ENCODE data around the gene PIK3R1. TPM values are rescaled to one million over a fixed set of nuclear protein-coding genes. Genes with fewer than 3 reads are reported as not detected.

Gene PIK3R1
- total and polyA plus RNA-seq, 2 experiments from 2014 or later, result 5.9 to 9.8 TPM

- H3K9me2 ChIP-seq (ENCODE audit: insufficient read depth), result no peaks in the 10 kb centered on the region
- DNase-seq (ENCODE audit: low spot score) (no peak), ATAC-seq (no peak)
- TF ChIP-seq NANOG (IDR thresholded peaks at IDR 0.05; ENCODE audit: borderline replicate concordance) (no peak), EZH2 (IDR thresholded peaks at IDR 0.05; ENCODE audit: low read depth, unreplicated experiment) (no peak), CTCF (conservative IDR thresholded peaks at IDR 0.05; ENCODE audit: low read depth in 2 of 2) (no peak), ZNF114 (CRISPR knock-in tag; IDR thresholded peaks at IDR 0.05) (no peak), REST (IDR thresholded peaks at IDR 0.05; ENCODE audit: unreplicated experiment) (no peak), ZNF462 (CRISPR knock-in tag; IDR thresholded peaks at IDR 0.05) (no peak), STAT1 (IDR thresholded peaks at IDR 0.05; ENCODE audit: unreplicated experiment) (no peak), ZNF331 (CRISPR knock-in tag; IDR thresholded peaks at IDR 0.05; ENCODE audit: low read depth) (no peak), ETS1 (IDR thresholded peaks at IDR 0.05) (no peak), EZH2phosphoT487 (IDR thresholded peaks at IDR 0.05; ENCODE audit: unreplicated experiment) (no peak), POLR2AphosphoS5 (IDR thresholded peaks at IDR 0.05; ENCODE audit: low read depth) (no peak), JUNB (IDR thresholded peaks at IDR 0.05; ENCODE audit: unreplicated experiment) (no peak)
- Mint-ChIP-seq H3K4me1 (peaks cover 23% of the 10 kb centered on the region), H3K36me3 (ENCODE audit: low read depth) (peaks cover 4% of the 10 kb centered on the region), H3K27me3 (ENCODE audit: insufficient read depth, low read depth, poor library complexity) (peaks cover 31% of the 10 kb centered on the region), H3K27ac (no peak overlapping the region), H3K9me3 (peaks cover 8% of the 10 kb centered on the region; the same call in 2 of the 3 replicates), H3K4me3 (peak overlapping the region; percentile 79)
- no peak overlapping the region for H2AFZ ChIP-seq
- H3K27me3 ChIP-seq (ENCODE audit: insufficient read depth), result peaks cover 70% of the 10 kb centered on the region
- no peaks in the 10 kb centered on the region for H3F3A ChIP-seq (replicated peaks; ENCODE audit: low read depth)
- H4K20me1 ChIP-seq (replicated peaks; ENCODE audit: insufficient read depth), result peaks cover 32% of the 10 kb centered on the region
- H3K27ac ChIP-seq (ENCODE audit: low read depth), result no peak overlapping the region
- peak overlapping the region; percentile 84 for H3K4me3 ChIP-seq
- no peaks in the 10 kb centered on the region for H3K36me3 ChIP-seq (ENCODE audit: insufficient read depth)
- H3K4me2 ChIP-seq, result peak overlapping the region; percentile 96
- peaks cover 14% of the 10 kb centered on the region for H3K4me1 ChIP-seq (ENCODE audit: insufficient read depth)
- H3K79me2 ChIP-seq (replicated peaks; ENCODE audit: insufficient read depth), result peaks cover 42% of the 10 kb centered on the region
Measured at GRCh38 chr5:68217047-68217355, 1.4 kb downstream of the PIK3R1 start.
